ENCODE measurements around the gene NACC2.
"Not testable (repeated sequence)": the region's sequence is repeated elsewhere in the genome, so short reads cannot be mapped to it uniquely, and the experiment has no call there.

Gene NACC2

GRCh38 chr9:136040848-136041247, 54.2 kb downstream of the NACC2 start:
- not testable (repeated sequence) for H3K9me3 ChIP-seq (ENCODE audit: insufficient read depth, low read depth, low read length); H3K79me2 ChIP-seq (ENCODE audit: control insufficient read depth, insufficient read depth, low read length, poor library complexity); H3K4me1 ChIP-seq (ENCODE audit: control insufficient read depth in 1 of 2, insufficient read depth in 2 of 2, low read length in 2 of 2); H3K27me3 ChIP-seq (ENCODE audit: insufficient read depth, low read length); H3K4me2 ChIP-seq (ENCODE audit: low read length); H4K91ac ChIP-seq (ENCODE audit: low read depth, low read length); H4K12ac ChIP-seq (ENCODE audit: low read depth, low read length); H3K4me3 ChIP-seq (ENCODE audit: low read depth, low read length); DNase-seq; H3K27ac ChIP-seq (ENCODE audit: low read depth, low read length); H2BK12ac ChIP-seq (ENCODE audit: low read length); H4K8ac ChIP-seq (ENCODE audit: low read depth, low read length); H3K9ac ChIP-seq (ENCODE audit: low read length); H3K79me1 ChIP-seq (ENCODE audit: low read length); H3K23ac ChIP-seq (ENCODE audit: low read length); H2BK5ac ChIP-seq (ENCODE audit: low read depth, low read length, poor library complexity); H2AK5ac ChIP-seq (ENCODE audit: low read length); H3K4ac ChIP-seq (ENCODE audit: low read depth, low read length); H2AFZ ChIP-seq (ENCODE audit: insufficient read depth, low read length, poor library complexity); H2BK120ac ChIP-seq (ENCODE audit: insufficient read depth, low read length, poor library complexity); H3K14ac ChIP-seq (ENCODE audit: low read length); H3K18ac ChIP-seq (ENCODE audit: low read length)
- peaks cover 13 to 20% of the 10 kb centered on the region in 2 experiments for H3K36me3 ChIP-seq (ENCODE audit: control insufficient read depth in 1 of 2, insufficient read depth in 2 of 2, low read length in 2 of 2)
- WGBS (ENCODE audit: extremely low coverage, insufficient coverage, insufficient read length): no CpG with 5 or more reads among the region's 2 CpGs

- Histone ChIP-seq H3K79me1 (ENCODE audit: low read length) (no peaks in the 10 kb centered on the region), H3K4me2 (ENCODE audit: low read length) (no peak overlapping the region), H4K8ac (ENCODE audit: low read depth, low read length) (no peak overlapping the region), H2BK120ac (ENCODE audit: insufficient read depth, low read length, poor library complexity) (no peak overlapping the region), H2AK5ac (ENCODE audit: low read length) (no peak overlapping the region), H3K23ac (ENCODE audit: low read length) (no peak overlapping the region), H4K91ac (ENCODE audit: low read depth, low read length) (no peak overlapping the region), H3K27me3 (ENCODE audit: insufficient read depth, low read length) (no peaks in the 10 kb centered on the region), H3K4me3 (ENCODE audit: low read depth, low read length) (no peak overlapping the region), H4K12ac (ENCODE audit: low read depth, low read length) (no peak overlapping the region), H3K14ac (ENCODE audit: low read length) (no peak overlapping the region), H3K27ac (ENCODE audit: low read depth, low read length) (no peak overlapping the region), H3K9ac (ENCODE audit: low read length) (no peak overlapping the region), H3K4me1 (ENCODE audit: control insufficient read depth in 1 of 2, insufficient read depth in 2 of 2, low read length in 2 of 2) (no peaks in the 10 kb centered on the region), H3K79me2 (ENCODE audit: control insufficient read depth, insufficient read depth, low read length, poor library complexity) (no peaks in the 10 kb centered on the region), H2BK12ac (ENCODE audit: low read length) (no peak overlapping the region), H3K4ac (ENCODE audit: low read depth, low read length) (no peak overlapping the region), H3K36me3 (ENCODE audit: control insufficient read depth in 1 of 2, insufficient read depth in 2 of 2, low read length in 2 of 2) (peaks cover 4 to 14% of the 10 kb centered on the region in 2 experiments), H2BK5ac (ENCODE audit: low read depth, low read length, poor library complexity) (no peak overlapping the region), H2AFZ (ENCODE audit: insufficient read depth, low read length, poor library complexity) (no peak overlapping the region), H3K18ac (ENCODE audit: low read length) (no peak overlapping the region), H3K9me3 (ENCODE audit: insufficient read depth, low read depth, low read length) (no peaks in the 10 kb centered on the region)
- DNase-seq: no peak
- no CpG with 5 or more reads among the region's 2 CpGs for WGBS (ENCODE audit: extremely low coverage, insufficient coverage, insufficient read length)
These were observed 55.6 kb downstream of the NACC2 start for GRCh38 chr9:136039488-136039887.

GRCh38 chr9:136036848-136037247, 58.2 kb downstream of the NACC2 start:
- H2AK5ac ChIP-seq (ENCODE audit: low read length): no peak overlapping the region
- H3K9ac ChIP-seq (ENCODE audit: low read length): no peak overlapping the region
- H3K79me1 ChIP-seq (ENCODE audit: low read length): no peaks in the 10 kb centered on the region
- no peak overlapping the region for H2AFZ ChIP-seq (ENCODE audit: insufficient read depth, low read length, poor library complexity)
- H2BK5ac ChIP-seq (ENCODE audit: low read depth, low read length, poor library complexity): no peak overlapping the region
- H3K18ac ChIP-seq (ENCODE audit: low read length): no peak overlapping the region
- H4K12ac ChIP-seq (ENCODE audit: low read depth, low read length): no peak overlapping the region
- H3K14ac ChIP-seq (ENCODE audit: low read length): no peak overlapping the region
- H3K27me3 ChIP-seq (ENCODE audit: insufficient read depth, low read length): no peaks in the 10 kb centered on the region
- no peak for DNase-seq
- H3K23ac ChIP-seq (ENCODE audit: low read length): no peak overlapping the region
- no peak overlapping the region for H4K91ac ChIP-seq (ENCODE audit: low read depth, low read length)
- no peaks in the 10 kb centered on the region for H3K79me2 ChIP-seq (ENCODE audit: control insufficient read depth, insufficient read depth, low read length, poor library complexity)
- H3K9me3 ChIP-seq (ENCODE audit: insufficient read depth, low read depth, low read length): no peaks in the 10 kb centered on the region
- H3K36me3 ChIP-seq (ENCODE audit: control insufficient read depth in 1 of 2, insufficient read depth in 2 of 2, low read length in 2 of 2): peaks cover 2 to 4% of the 10 kb centered on the region in 2 experiments
- H3K4me2 ChIP-seq (ENCODE audit: low read length): no peak overlapping the region
- H4K8ac ChIP-seq (ENCODE audit: low read depth, low read length): no peak overlapping the region
- no peak overlapping the region for H3K4ac ChIP-seq (ENCODE audit: low read depth, low read length)
- no peaks in the 10 kb centered on the region for H3K4me1 ChIP-seq (ENCODE audit: control insufficient read depth in 1 of 2, insufficient read depth in 2 of 2, low read length in 2 of 2)
- H3K27ac ChIP-seq (ENCODE audit: low read depth, low read length): no peak overlapping the region
- no peak overlapping the region for H3K4me3 ChIP-seq (ENCODE audit: low read depth, low read length)
- H2BK120ac ChIP-seq (ENCODE audit: insufficient read depth, low read length, poor library complexity): no peak overlapping the region
- no peak overlapping the region for H2BK12ac ChIP-seq (ENCODE audit: low read length)
- WGBS (ENCODE audit: extremely low coverage, insufficient coverage, insufficient read length): no CpG with 5 or more reads among the region's 2 CpGs

- H2BK120ac ChIP-seq (ENCODE audit: insufficient read depth, low read length, poor library complexity): no peak overlapping the region
- H2BK5ac ChIP-seq (ENCODE audit: low read depth, low read length, poor library complexity): no peak overlapping the region
- H4K12ac ChIP-seq (ENCODE audit: low read depth, low read length): no peak overlapping the region
- no peak overlapping the region for H3K14ac ChIP-seq (ENCODE audit: low read length)
- no peaks in the 10 kb centered on the region for H3K9me3 ChIP-seq (ENCODE audit: insufficient read depth, low read depth, low read length)
- H2AK5ac ChIP-seq (ENCODE audit: low read length): no peak overlapping the region
- no peak overlapping the region for H3K18ac ChIP-seq (ENCODE audit: low read length)
- H3K27ac ChIP-seq (ENCODE audit: low read depth, low read length): no peak overlapping the region
- no peak overlapping the region for H3K9ac ChIP-seq (ENCODE audit: low read length)
- H3K4me3 ChIP-seq (ENCODE audit: low read depth, low read length): no peak overlapping the region
- no CpG with 5 or more reads among the region's 6 CpGs for WGBS (ENCODE audit: extremely low coverage, insufficient coverage, insufficient read length)
- no peaks in the 10 kb centered on the region for H3K27me3 ChIP-seq (ENCODE audit: insufficient read depth, low read length)
- no peak overlapping the region for H2AFZ ChIP-seq (ENCODE audit: insufficient read depth, low read length, poor library complexity)
- no peak overlapping the region for H3K23ac ChIP-seq (ENCODE audit: low read length)
- no peaks in the 10 kb centered on the region for H3K4me1 ChIP-seq (ENCODE audit: control insufficient read depth in 1 of 2, insufficient read depth in 2 of 2, low read length in 2 of 2)
- no peaks in the 10 kb centered on the region for H3K79me2 ChIP-seq (ENCODE audit: control insufficient read depth, insufficient read depth, low read length, poor library complexity)
- no peak for DNase-seq
- H2BK12ac ChIP-seq (ENCODE audit: low read length): no peak overlapping the region
- no peak overlapping the region for H4K8ac ChIP-seq (ENCODE audit: low read depth, low read length)
- peaks cover 4 to 6% of the 10 kb centered on the region in 2 experiments for H3K36me3 ChIP-seq (ENCODE audit: control insufficient read depth in 1 of 2, insufficient read depth in 2 of 2, low read length in 2 of 2)
- H3K4me2 ChIP-seq (ENCODE audit: low read length): no peak overlapping the region
- H4K91ac ChIP-seq (ENCODE audit: low read depth, low read length): no peak overlapping the region
- no peak overlapping the region for H3K4ac ChIP-seq (ENCODE audit: low read depth, low read length)
- H3K79me1 ChIP-seq (ENCODE audit: low read length): no peaks in the 10 kb centered on the region
These were observed 59.0 kb downstream of the NACC2 start for GRCh38 chr9:136036050-136036449.

Measured in trophoblast cell (in vitro differentiated cells and primary cell).